ENCODE results near the gene TRAPPC12.
"Not testable (repeated sequence)": the region's sequence is repeated elsewhere in the genome, so short reads cannot be mapped to it uniquely, and the experiment has no call there.

The TRAPPC12 gene

GRCh38 chr2:3446381-3446780 is 66.9 kb downstream of the TRAPPC12 start:
- Histone ChIP-seq H3K9me2 (replicated peaks; ENCODE audit: insufficient read depth, low read length) (no peaks in the 10 kb centered on the region), H3F3A (ENCODE audit: insufficient read depth) (no peaks in the 10 kb centered on the region), H3K27me3 (ENCODE audit: low read length) (no peaks in the 10 kb centered on the region), H3K9me3 (ENCODE audit: insufficient read depth, low read length) (no peaks in the 10 kb centered on the region), H3K27ac (ENCODE audit: low read depth, low read length) (no peak overlapping the region), H3K79me2 (ENCODE audit: insufficient read depth, low read length) (no peaks in the 10 kb centered on the region), H3K9ac (ENCODE audit: low read length) (no peak overlapping the region), H4K20me1 (ENCODE audit: low read depth, low read length) (no peaks in the 10 kb centered on the region), H2AFZ (ENCODE audit: low read depth, low read length, severe bottlenecking) (no peak overlapping the region), H3K4me2 (ENCODE audit: low read depth, low read length, poor library complexity, severe bottlenecking) (no peak overlapping the region), H3K36me3 (ENCODE audit: low read length) (no peaks in the 10 kb centered on the region), H3K4me3 (ENCODE audit: insufficient read depth, low read length, poor library complexity, severe bottlenecking) (no peak overlapping the region)
- TF ChIP-seq, protein P1, sequence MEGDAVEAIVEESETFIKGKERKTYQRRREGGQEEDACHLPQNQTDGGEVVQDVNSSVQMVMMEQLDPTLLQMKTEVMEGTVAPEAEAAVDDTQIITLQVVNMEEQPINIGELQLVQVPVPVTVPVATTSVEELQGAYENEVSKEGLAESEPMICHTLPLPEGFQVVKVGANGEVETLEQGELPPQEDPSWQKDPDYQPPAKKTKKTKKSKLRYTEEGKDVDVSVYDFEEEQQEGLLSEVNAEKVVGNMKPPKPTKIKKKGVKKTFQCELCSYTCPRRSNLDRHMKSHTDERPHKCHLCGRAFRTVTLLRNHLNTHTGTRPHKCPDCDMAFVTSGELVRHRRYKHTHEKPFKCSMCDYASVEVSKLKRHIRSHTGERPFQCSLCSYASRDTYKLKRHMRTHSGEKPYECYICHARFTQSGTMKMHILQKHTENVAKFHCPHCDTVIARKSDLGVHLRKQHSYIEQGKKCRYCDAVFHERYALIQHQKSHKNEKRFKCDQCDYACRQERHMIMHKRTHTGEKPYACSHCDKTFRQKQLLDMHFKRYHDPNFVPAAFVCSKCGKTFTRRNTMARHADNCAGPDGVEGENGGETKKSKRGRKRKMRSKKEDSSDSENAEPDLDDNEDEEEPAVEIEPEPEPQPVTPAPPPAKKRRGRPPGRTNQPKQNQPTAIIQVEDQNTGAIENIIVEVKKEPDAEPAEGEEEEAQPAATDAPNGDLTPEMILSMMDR (IDR thresholded peaks at IDR 0.05; ENCODE audit: insufficient read depth, low read length, poor library complexity, severe bottlenecking), result no peak
- TF ChIP-seq EZH2phosphoT487 (conservative IDR thresholded peaks at IDR 0.05; ENCODE audit: low read length), result no peak

GRCh38 chr2:3447186-3447585 is 67.7 kb downstream of the TRAPPC12 start:
- H3F3A ChIP-seq (ENCODE audit: insufficient read depth); H3K4me3 ChIP-seq (ENCODE audit: insufficient read depth, low read length, poor library complexity, severe bottlenecking); H3K27ac ChIP-seq (ENCODE audit: low read depth, low read length); H3K9ac ChIP-seq (ENCODE audit: low read length); H3K36me3 ChIP-seq (ENCODE audit: low read length); H2AFZ ChIP-seq (ENCODE audit: low read depth, low read length, severe bottlenecking); H3K9me3 ChIP-seq (ENCODE audit: insufficient read depth, low read length); H3K79me2 ChIP-seq (ENCODE audit: insufficient read depth, low read length); H3K4me2 ChIP-seq (ENCODE audit: low read depth, low read length, poor library complexity, severe bottlenecking); H3K27me3 ChIP-seq (ENCODE audit: low read length); H3K9me2 ChIP-seq (replicated peaks; ENCODE audit: insufficient read depth, low read length); H4K20me1 ChIP-seq (ENCODE audit: low read depth, low read length): not testable (repeated sequence)

GRCh38 chr2:3447789-3448317 is 68.4 kb downstream of the TRAPPC12 start:
- H3K4me2 ChIP-seq (ENCODE audit: low read depth, low read length, poor library complexity, severe bottlenecking), result no peak overlapping the region
- H3K9ac ChIP-seq (ENCODE audit: low read length), result no peak overlapping the region
- H4K20me1 ChIP-seq (ENCODE audit: low read depth, low read length), result no peaks in the 10 kb centered on the region
- no peaks in the 10 kb centered on the region for H3K9me3 ChIP-seq (ENCODE audit: insufficient read depth, low read length)
- H3K27ac ChIP-seq (ENCODE audit: low read depth, low read length), result no peak overlapping the region
- TF ChIP-seq EZH2phosphoT487 (conservative IDR thresholded peaks at IDR 0.05; ENCODE audit: low read length), result no peak
- TF ChIP-seq, protein P1 (IDR thresholded peaks at IDR 0.05; ENCODE audit: insufficient read depth, low read length, poor library complexity, severe bottlenecking), result no peak
- H3K79me2 ChIP-seq (ENCODE audit: insufficient read depth, low read length), result no peaks in the 10 kb centered on the region
- H3F3A ChIP-seq (ENCODE audit: insufficient read depth), result no peaks in the 10 kb centered on the region
- H3K27me3 ChIP-seq (ENCODE audit: low read length), result no peaks in the 10 kb centered on the region
- H3K36me3 ChIP-seq (ENCODE audit: low read length), result no peaks in the 10 kb centered on the region
- H3K9me2 ChIP-seq (replicated peaks; ENCODE audit: insufficient read depth, low read length), result no peaks in the 10 kb centered on the region
- H2AFZ ChIP-seq (ENCODE audit: low read depth, low read length, severe bottlenecking), result no peak overlapping the region
- H3K4me3 ChIP-seq (ENCODE audit: insufficient read depth, low read length, poor library complexity, severe bottlenecking), result no peak overlapping the region

DNA sequence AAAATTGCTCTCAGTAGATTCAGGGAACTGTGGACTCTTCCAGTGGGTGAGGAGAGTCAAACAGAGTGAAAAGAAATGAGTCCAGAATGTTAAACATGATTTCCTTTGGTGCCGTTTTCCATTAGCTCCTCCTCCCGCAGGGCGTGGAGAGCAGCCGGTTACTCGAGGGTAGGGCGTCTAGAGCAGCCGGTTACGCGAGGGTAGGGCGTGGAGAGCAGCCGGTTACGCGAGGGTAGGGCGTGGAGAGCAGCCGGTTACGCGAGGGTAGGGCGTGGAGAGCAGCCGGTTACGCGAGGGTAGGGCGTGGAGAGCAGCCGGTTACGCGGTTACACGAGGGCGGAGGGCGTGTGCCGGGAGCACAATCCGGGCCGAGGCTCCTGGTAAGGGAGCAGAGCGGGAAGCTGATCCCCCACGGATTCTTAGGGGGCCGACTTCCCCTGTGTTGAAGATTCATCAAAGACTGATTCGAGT is 69.0 kb downstream of the TRAPPC12 start:
- not testable (repeated sequence) for H3F3A ChIP-seq (ENCODE audit: insufficient read depth); H3K4me2 ChIP-seq (ENCODE audit: low read depth, low read length, poor library complexity, severe bottlenecking); H3K4me3 ChIP-seq (ENCODE audit: insufficient read depth, low read length, poor library complexity, severe bottlenecking); H3K36me3 ChIP-seq (ENCODE audit: low read length); H3K79me2 ChIP-seq (ENCODE audit: insufficient read depth, low read length); H2AFZ ChIP-seq (ENCODE audit: low read depth, low read length, severe bottlenecking); H3K9me3 ChIP-seq (ENCODE audit: insufficient read depth, low read length); H4K20me1 ChIP-seq (ENCODE audit: low read depth, low read length); H3K27me3 ChIP-seq (ENCODE audit: low read length); H3K9me2 ChIP-seq (replicated peaks; ENCODE audit: insufficient read depth, low read length); H3K9ac ChIP-seq (ENCODE audit: low read length); H3K27ac ChIP-seq (ENCODE audit: low read depth, low read length)

Measured in SU-DHL-6 (cell line).